ENCODE results near the gene TRIM47. TPM values are rescaled to one million over a fixed set of nuclear protein-coding genes. Genes with fewer than 3 reads are reported as not detected.
"Not testable (repeated sequence)": the region's sequence is repeated elsewhere in the genome, so short reads cannot be mapped to it uniquely, and the experiment has no call there.

TRIM47 gene
- total RNA-seq, 1 donor: 15.1 TPM

DNA sequence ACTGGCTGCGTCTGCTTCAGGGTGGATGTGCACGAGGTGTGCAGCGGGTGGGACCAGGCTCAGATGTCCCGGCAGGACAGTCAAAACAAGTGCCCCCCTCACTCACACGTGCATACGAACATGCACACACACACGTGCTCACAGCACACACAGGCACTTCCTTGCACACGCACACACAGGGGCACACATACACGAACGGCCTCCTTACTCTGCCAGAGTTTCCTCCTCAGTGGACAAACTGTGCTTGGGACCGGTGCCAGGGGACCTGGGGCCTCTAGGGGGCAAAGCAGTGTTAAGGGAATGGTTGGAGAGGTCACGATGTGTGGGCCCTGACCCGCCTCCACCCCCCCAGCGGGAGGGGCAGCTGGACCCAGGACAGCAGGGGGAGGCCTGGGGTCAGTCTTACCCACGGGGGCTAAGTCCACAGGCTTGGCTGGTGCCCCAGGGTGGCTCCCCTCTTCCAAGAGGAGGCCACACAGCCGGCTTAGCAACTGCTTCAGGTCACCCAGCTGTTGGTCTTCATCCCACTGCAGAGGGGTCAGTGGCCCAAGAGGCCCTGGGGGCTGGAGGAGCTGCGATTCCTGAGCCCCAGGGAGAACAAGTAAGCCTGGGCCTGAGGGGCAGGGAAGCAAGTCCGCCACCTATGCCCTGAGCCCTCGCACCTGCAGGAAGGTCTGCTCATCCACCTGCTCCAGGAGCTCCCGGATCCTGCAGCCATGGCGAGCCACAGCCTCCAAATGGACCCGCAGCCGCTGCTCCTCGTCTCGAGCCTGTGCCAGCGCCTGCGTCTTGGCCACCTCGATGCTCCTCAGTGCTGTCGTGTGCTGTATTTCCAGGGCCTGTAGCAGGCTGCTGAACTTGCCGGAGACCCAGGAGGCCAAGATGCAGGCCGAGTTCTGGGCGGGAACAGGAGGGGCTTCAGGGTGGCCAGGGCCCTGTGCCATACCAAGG, 13.5 kb upstream of the TRIM47 start:
- no peak overlapping the region for H3K4me3 ChIP-seq (ENCODE audit: low read depth, low read length)
- TF ChIP-seq, protein P1, sequence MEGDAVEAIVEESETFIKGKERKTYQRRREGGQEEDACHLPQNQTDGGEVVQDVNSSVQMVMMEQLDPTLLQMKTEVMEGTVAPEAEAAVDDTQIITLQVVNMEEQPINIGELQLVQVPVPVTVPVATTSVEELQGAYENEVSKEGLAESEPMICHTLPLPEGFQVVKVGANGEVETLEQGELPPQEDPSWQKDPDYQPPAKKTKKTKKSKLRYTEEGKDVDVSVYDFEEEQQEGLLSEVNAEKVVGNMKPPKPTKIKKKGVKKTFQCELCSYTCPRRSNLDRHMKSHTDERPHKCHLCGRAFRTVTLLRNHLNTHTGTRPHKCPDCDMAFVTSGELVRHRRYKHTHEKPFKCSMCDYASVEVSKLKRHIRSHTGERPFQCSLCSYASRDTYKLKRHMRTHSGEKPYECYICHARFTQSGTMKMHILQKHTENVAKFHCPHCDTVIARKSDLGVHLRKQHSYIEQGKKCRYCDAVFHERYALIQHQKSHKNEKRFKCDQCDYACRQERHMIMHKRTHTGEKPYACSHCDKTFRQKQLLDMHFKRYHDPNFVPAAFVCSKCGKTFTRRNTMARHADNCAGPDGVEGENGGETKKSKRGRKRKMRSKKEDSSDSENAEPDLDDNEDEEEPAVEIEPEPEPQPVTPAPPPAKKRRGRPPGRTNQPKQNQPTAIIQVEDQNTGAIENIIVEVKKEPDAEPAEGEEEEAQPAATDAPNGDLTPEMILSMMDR (IDR thresholded peaks at IDR 0.05; ENCODE audit: insufficient read depth, low read depth, low read length): no peak
- DNase-seq (ENCODE audit: low read depth): no peak

DNA sequence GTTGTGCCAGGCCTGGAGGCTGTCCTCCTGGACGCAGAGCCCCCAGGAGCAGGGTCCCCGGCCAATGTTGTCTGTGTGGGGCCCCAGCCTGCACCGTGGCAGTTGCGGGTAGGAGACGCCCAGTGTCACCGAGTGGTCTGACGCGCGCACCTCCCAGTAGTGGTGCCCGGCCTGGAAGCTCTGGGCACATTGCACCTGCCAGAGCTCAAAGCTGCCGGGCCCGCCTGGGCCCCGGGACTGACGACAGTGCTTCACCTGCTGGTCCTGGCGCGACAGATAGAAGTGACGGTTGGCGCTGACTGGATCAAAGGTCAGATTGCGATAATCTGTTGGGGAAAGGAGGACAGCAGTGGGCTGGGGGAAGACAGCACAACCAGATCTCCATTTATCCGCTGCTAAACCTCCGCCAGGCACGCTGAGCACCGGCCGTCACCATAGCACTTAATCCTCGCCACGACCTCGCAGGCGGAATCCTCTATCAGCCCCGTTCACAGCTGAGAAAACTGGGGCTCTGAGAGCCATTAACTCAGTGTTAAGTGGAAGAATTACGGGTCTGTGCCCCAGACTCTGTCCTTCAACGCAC, 12.7 kb upstream of the TRIM47 start:
- no peak overlapping the region for H3K4me3 ChIP-seq (ENCODE audit: low read depth, low read length)
- no peak for DNase-seq (ENCODE audit: low read depth)
- TF ChIP-seq, protein P1 (IDR thresholded peaks at IDR 0.05; ENCODE audit: insufficient read depth, low read depth, low read length): no peak

DNA sequence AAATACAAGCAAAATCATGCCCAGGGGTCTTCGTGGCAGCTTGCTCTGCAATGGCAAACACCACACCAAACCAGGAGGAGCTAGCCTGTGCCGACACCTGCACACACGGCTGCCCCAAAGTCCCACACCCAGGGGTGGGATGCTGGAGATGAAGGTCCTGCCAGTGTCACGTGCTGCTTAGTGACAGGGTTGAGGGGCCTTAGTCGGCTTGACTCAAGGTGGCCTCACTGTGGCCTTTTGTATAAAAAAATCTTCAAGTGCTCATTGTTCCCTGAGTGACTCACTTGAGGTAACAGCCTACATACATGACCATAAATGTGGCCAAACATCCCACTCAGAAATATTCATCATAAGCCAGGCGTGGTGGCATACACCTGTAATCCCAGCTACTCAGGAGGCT, 11.1 kb upstream of the TRIM47 start:
- H3K4me3 ChIP-seq (ENCODE audit: low read depth, low read length): no peak overlapping the region
- DNase-seq (ENCODE audit: low read depth): no peak
- TF ChIP-seq, protein P1 (IDR thresholded peaks at IDR 0.05; ENCODE audit: insufficient read depth, low read depth, low read length): no peak

DNA sequence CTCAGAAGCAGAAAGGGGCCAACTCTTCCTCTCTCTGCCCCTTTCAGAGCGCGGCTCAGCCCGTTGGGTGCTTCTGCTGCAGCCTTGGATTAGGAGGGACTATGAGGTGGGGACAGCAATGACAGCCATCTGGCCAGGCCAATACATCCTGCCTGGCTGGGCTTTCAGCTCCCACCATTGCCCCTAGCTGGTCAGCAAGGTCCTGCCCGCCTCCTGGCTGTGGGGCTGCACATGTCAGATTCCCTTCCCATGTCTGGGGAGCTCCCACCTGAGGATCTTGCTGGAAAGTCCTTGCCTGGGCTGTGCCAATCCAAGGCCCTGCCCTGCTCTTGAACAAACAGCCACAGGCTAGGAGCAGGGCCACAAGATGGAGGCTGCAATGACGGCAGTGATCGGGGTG, 10.1 kb upstream of the TRIM47 start:
- no peak for DNase-seq (ENCODE audit: low read depth)

DNA sequence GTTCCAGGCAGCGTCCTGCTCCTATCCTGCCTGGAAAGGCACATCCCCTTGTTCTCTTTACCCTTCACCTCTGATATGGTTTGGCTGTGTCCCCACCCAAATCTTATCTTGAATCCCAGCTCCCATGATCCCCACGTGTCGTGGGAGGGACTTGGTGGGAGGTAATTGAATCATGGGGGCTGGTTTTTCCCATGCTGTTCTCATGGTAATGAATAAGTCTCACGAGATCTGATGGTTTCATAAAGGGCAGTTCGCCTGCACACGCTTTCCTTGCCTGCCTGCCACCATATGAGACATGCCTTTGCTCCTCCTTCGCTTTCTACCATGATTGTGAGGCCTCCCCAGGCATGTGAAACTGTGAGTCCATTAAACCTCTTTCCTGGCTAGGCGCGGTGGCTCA, 7.5 kb upstream of the TRIM47 start:
- not testable (repeated sequence) for H3K4me3 ChIP-seq (ENCODE audit: low read depth, low read length); DNase-seq (ENCODE audit: low read depth)

More for the DNA sequence above, 10.1 kb upstream of the TRIM47 start:
- no peak overlapping the region for H3K4me3 ChIP-seq (ENCODE audit: low read depth, low read length)
- TF ChIP-seq, protein P1 (IDR thresholded peaks at IDR 0.05; ENCODE audit: insufficient read depth, low read depth, low read length): no peak

DNA sequence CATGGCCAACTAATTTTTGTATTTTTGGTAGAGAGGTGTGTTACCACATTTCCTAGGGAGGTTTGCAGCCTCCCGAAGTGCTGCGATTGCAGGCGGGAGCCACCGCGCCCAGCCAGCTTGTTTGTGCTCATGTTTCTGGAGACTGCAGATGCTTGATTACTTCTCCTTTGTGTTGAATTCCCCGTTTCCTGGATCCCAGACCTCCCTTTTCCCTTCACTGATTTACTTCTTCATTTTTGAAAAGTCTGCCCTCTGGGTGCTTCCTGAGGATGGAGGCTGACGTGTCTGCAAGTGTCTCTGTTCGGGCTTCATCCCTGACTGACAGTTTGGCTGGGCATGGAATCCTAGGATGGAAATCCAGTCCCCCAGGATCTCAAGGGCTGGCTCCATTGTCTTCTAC, 7.0 kb upstream of the TRIM47 start:
- TF ChIP-seq, protein P1 (IDR thresholded peaks at IDR 0.05; ENCODE audit: insufficient read depth, low read depth, low read length): no peak
- no peak for DNase-seq (ENCODE audit: low read depth)
- no peak overlapping the region for H3K4me3 ChIP-seq (ENCODE audit: low read depth, low read length)

DNA sequence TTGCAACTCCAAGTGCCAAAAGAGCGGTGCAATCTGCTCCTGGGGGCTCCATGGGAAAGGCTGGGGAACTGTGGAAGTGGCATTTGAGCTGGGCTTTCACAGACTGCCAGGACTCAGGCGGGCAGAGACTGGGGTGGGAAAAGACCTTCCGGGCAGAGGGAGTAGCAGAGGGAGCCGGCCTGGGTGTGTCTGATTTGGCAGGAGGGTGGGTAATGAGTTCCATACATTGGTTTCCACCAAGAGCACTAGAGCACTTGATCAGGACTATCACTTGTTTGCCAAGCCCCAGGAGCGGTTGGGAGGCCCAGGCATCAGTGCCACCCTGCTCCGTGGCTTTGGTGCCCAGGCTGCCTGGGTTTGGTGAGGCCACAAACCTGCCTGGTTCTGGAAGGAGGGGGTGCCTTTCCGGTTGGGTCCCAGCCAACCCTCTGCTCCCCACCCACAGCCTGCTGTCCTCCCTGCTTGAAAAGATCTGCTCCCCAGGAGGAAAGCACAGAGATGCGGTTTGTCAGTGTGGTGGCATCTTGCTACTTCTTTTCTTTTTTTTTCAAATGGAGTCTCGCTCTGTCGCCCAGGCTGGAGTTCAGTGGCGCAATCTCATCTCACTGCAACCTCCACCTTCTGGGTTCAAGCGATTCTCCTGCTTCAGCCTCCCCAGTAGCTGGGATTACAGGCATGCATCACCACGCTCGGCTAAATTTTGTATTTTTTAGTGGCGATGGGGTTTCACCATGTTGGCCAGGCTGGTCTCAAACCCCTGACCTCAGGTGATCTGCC, 3.5 kb upstream of the TRIM47 start:
- TF ChIP-seq, protein P1 (IDR thresholded peaks at IDR 0.05; ENCODE audit: insufficient read depth, low read depth, low read length): no peak

More for the DNA sequence above, 3.5 kb upstream of the TRIM47 start:
- no peak overlapping the region for H3K4me3 ChIP-seq (ENCODE audit: low read depth, low read length)
- DNase-seq (ENCODE audit: low read depth): no peak
